ENCODE measurements around the gene KCNAB3.
"Not testable (repeated sequence)": the region's sequence is repeated elsewhere in the genome, so short reads cannot be mapped to it uniquely, and the experiment has no call there.

The KCNAB3 gene

GRCh38 chr17:7929158-7930023, at the start of gene KCNAB3:
Gene KCNAB3 (minus strand): TSS chr17:7929856. CDS start chr17:7929435, 421 bp downstream.
- peak; percentile 51 for DNase-seq

- DNase-seq: no peak
Observed at GRCh38 chr17:7977805-7978204, 48.1 kb upstream of the KCNAB3 start.

- no peak for DNase-seq
Observed at GRCh38 chr17:7977039-7977438, 47.4 kb upstream of the KCNAB3 start.

- no peak for DNase-seq
Observed at GRCh38 chr17:7974638-7975131, 45.0 kb upstream of the KCNAB3 start.

GRCh38 chr17:7972131-7972785, 42.6 kb upstream of the KCNAB3 start:
- DNase-seq: no peak

DNA sequence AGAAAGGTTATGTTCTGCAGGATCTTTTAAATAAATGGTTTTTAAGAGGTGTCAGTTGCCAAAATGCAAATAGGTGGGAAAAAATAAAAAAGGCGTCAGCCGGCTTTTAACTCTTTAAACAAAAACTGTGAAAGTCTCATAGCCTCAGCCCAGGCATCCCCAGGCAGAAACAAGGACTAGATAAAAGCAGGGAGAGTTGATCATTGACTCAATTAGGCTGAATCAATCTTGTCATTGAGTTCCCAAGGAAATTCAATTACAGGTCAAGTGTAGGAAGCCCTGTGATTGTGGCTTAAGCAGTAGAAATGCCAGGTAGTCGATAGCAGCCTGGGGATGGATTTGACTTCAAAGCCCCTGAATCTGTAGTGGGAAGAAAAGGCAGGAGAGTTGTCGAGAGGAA, 42.0 kb upstream of the KCNAB3 start:
- no peak for DNase-seq

GRCh38 chr17:7969433-7969832, 39.8 kb upstream of the KCNAB3 start:
- DNase-seq: no peak

DNA sequence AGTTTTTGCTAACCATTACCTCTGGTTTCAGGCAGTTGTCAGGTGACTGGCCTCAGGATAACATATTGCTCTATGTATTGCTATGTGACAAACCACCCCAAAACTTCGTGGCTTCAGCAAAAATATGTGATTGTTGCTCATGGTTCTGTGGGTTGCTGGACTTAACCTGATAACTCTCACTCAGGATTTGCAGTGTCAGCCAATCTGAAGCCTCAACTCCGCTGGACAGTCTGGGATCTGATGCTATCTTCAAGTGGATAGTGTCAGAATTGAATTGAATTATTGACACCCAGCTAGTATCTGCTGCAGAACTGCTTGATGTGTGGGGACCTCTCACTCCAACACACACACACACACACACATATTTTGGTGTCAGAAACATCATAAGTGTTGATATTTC, 38.1 kb upstream of the KCNAB3 start:
- DNase-seq: no peak

- no peak for DNase-seq
Observed at GRCh38 chr17:7961421-7961820, 31.8 kb upstream of the KCNAB3 start.

- DNase-seq: no peak
Observed at GRCh38 chr17:7959503-7960253, 30.0 kb upstream of the KCNAB3 start.

GRCh38 chr17:7956228-7956965, 26.7 kb upstream of the KCNAB3 start:
- DNase-seq: no peak

GRCh38 chr17:7955414-7956227, 26.0 kb upstream of the KCNAB3 start:
- no peak for DNase-seq

DNA sequence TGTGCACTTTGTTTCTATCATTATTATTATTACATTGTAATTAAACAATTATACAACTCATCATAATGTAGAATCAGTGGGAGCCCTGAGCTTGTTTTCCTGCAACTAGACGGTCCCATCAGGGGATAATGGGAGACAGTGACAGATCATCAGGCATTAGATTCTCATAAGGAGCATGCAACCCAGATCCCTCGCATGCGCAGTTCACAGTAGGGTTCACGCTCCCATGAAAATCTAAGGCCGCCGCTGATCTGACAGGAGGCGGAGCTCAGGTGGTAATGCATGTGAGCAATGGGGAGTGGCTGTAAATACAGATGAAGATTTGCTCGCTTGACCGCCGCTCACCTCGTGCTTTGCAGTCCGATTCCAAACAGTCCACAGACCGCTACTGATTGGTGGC, 23.6 kb upstream of the KCNAB3 start:
- not testable (repeated sequence) for DNase-seq

DNA sequence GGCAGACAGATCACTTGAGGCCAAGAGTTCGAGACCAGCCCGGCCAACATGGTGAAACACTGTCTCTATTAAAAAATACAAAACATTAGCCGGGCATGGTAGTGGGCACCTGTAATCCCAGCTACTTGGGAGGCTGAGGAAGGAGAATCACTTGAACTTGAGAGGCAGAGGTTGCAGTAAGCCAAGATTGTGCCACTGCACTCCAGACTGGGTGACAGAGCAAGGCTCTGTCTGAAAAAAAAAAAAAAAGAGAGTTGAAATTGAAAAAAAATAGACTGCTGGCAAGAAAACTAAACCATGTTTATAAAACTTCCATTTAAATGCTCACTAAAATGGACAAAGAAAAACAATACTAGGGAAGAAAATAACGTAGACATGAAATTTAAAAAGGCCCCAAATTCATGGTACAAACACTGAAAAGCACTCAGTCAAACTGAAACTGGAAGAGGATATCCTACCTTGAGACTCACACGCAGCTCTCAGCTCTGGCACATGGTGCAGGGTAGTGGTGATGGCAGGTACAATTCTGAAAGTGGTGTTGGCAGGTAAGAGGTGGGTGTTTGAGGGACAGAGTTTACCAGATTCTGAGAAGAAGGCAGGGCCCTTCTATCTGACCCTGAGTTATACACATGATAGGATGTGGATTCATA, 21.6 kb upstream of the KCNAB3 start:
- DNase-seq: no peak

GRCh38 chr17:7950578-7950977, 20.9 kb upstream of the KCNAB3 start:
- DNase-seq: no peak

DNA sequence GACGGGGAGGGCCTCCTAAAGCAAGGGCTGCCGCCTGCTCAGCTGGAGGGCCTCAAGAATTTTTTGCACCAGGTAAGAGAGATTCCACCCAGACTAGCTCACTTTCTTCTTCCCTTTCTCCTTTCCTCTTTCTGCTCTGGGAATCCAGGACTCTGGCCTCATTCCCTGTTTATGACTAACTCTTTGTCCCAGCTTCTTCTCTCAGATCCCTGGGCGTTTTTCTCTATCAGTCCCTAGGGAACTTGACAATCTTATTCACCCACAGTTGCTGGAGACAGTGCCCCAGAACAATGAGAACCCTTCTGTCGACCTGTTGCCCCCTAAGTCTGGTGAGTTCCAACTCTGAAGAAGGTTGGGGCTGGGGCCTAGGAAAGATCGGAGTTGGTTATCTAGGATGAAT, 18.0 kb upstream of the KCNAB3 start:
- no peak for DNase-seq

GRCh38 chr17:7946441-7946840, 16.8 kb upstream of the KCNAB3 start:
- no peak for DNase-seq

GRCh38 chr17:7945651-7946050, 16.0 kb upstream of the KCNAB3 start:
- DNase-seq: no peak

GRCh38 chr17:7944326-7944725, 14.7 kb upstream of the KCNAB3 start:
- no peak for DNase-seq

DNA sequence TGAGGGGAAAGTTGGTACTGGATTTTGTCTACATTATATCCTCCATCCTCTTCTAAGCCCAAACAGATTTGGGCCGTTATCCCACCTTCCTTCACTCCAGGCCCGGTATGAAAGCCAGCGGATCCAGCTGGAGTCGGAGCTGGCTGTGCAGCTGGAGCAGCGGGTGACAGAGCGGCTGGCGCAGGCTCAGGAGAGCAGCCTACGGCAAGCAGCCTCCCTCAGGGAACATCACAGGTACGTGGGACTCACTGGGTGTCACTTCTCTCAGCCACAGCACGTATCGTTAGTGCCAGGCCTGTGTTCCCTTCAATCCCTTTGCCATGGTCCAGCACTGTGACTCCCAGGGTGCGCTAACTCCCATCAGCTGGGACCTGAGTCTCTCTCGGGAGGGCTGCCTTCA, 13.6 kb upstream of the KCNAB3 start:
- DNase-seq: no peak

GRCh38 chr17:7940743-7941142, 11.1 kb upstream of the KCNAB3 start:
- DNase-seq: no peak

Data from activated effector memory CD4-positive, alpha-beta T cell treated with Interleukin-2 at 50 U/mL for 16 hours (primary cell).